Activated T-helper 2 cell treated with anti-CD3 and anti-CD28 coated beads, Interferon-gamma antibody, Interleukin-2, Interleukin-4, amounts not matched to agents 10 μg/mL and 5 μg/mL and 100 μg/mL, durations not matched to agents 14 hours and 24 hours and 36 hours (primary cell): ENCODE data around the gene GDPD4. TPM values are rescaled to one million over a fixed set of nuclear protein-coding genes. Genes with fewer than 3 reads are reported as not detected.

Experiments used
- DNase-seq: peaks from one replicate; pipeline ENCODE4 v3.0.0; 2021; ENCODE audit warnings: low spot score
- H3K27ac Mint-ChIP-seq: one replicate; pipeline ENCODE4 v1.8.0; 2021; ENCODE audit warnings: mixed read lengths
- H3K27me3 Mint-ChIP-seq: one replicate; pipeline ENCODE4 v1.8.0; 2021; ENCODE audit warnings: low read depth, mixed read lengths
- H3K36me3 Mint-ChIP-seq: one replicate; pipeline ENCODE4 v1.8.0; 2021; ENCODE audit warnings: low read depth, mixed read lengths
- H3K4me1 Mint-ChIP-seq: one replicate; pipeline ENCODE4 v1.8.0; 2021; ENCODE audit warnings: low read depth, mixed read lengths
- H3K4me3 Mint-ChIP-seq: one replicate; pipeline ENCODE4 v1.8.0; 2021; ENCODE audit warnings: low read depth, mild to moderate bottlenecking, moderate library complexity, mixed read lengths
- H3K9me3 Mint-ChIP-seq: one replicate; pipeline ENCODE4 v1.8.0; 2021; ENCODE audit warnings: mixed read lengths
- intact Hi-C: fragments of 100-400 bp; cut with micrococcal nuclease; formaldehyde crosslinking; loops from one replicate; pipeline ENCODE4 v1.15.1; 2023
- total RNA-seq: library from RNA; stranded (reverse); gene quantifications from 2 replicates; pipeline ENCODE4 v1.2.3, GENCODE V29; 2022

The GDPD4 gene
- total RNA-seq, 1 donor from 2014 or later = not detected

DNA sequence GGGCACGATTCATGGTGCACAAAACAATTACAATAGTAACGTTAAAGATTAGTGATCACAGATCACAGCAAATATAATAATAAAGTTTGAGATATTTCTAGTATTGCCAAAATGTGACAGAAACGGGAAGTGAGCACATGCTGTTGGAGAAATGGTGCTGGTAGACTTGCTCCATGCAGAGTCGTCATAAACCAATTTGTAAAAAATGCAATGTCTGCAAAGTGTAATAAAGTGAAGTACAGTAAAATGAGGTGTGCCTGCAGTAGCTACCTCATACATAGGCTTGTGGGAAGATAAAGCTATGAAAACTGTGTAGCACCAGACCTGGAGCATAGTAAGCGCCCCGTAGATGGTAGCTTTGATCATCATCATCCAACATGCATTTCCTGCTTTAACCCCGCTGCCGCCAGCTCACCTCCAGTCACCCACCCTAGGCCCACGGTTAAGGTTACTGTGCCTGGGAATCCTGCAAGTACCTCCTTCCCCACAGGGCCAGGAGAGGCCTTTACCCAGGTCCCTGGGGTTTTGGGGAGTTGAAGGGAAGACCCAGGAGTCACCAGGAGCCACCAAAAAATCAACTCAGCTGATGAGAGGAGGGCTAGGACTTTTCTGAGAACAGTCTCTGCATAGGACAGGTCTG, 114.3 kb downstream of the GDPD4 start:
- Mint-ChIP-seq H3K4me1 (no peaks in the 10 kb centered on the region), H3K27ac (no peak overlapping the region), H3K27me3 (no peaks in the 10 kb centered on the region), H3K4me3 (no peak overlapping the region), H3K9me3 (no peaks in the 10 kb centered on the region), H3K36me3 (no peaks in the 10 kb centered on the region)
- DNase-seq = no peak
- intact Hi-C loops = no loop called here

DNA sequence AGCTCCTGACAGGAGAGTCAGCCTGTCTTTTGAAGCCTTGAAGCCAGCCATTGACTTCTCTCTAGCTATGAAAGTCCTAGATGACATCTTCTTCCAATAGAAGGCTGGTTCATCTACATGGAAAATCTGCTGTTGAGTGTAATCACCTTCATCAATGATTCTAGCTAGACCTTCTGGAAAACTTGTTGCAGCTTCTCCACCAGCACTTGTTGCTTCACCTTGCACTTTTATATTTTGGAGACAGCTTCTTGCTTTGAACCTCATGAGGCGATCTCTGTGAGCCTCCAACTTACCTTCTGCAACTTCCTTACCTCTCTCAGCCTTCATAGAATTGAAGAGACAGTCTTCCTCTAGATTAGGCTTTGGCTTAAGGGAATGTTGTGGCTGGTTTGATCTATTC, 115.2 kb downstream of the GDPD4 start:
- no peaks in the 10 kb centered on the region for H3K9me3 Mint-ChIP-seq
- no peaks in the 10 kb centered on the region for H3K27me3 Mint-ChIP-seq
- H3K4me1 Mint-ChIP-seq = no peaks in the 10 kb centered on the region
- DNase-seq = no peak
- H3K36me3 Mint-ChIP-seq = no peaks in the 10 kb centered on the region
- H3K27ac Mint-ChIP-seq = no peak overlapping the region
- intact Hi-C loops = no loop called here
- no peak overlapping the region for H3K4me3 Mint-ChIP-seq

DNA sequence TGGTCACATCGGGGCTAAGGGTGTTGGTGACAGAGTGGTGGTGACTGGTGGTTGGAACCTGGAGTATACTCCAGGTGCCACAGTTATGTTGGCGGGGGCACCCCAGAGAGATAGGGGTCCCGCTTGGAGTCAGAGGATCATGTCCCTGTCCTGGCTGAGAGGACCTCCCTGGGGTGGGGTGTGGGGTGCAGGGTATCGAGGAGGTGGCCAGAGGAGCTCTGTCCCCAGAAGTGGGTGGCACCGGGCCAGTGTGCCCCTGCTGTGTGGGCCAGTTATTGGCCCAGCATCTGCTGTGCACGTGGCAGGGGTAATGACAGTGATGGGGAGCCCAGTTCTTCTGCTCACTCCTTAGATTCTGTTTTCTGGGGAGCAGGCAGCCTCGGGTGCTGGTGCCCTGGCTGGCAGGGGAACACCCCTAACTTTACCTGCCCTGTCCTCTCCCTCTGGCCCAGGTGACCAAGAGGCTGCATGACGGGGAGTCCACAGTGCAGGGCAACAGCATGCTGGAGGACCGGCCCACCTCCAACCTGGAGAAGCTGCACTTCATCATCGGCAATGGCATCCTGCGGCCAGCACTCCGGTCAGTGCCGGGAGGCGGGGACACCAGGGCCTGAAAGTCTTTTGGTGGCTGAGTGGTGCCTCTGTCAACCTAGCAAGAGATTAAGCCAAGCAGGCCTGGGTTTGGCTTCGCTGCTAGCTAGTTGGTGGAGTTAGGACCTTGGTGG, 117.2 kb downstream of the GDPD4 start:
- no peak for DNase-seq
- Mint-ChIP-seq H3K36me3 (no peaks in the 10 kb centered on the region), H3K9me3 (no peaks in the 10 kb centered on the region), H3K27me3 (no peaks in the 10 kb centered on the region), H3K4me1 (no peaks in the 10 kb centered on the region), H3K27ac (no peak overlapping the region), H3K4me3 (no peak overlapping the region)
- intact Hi-C loops = no loop called here

DNA sequence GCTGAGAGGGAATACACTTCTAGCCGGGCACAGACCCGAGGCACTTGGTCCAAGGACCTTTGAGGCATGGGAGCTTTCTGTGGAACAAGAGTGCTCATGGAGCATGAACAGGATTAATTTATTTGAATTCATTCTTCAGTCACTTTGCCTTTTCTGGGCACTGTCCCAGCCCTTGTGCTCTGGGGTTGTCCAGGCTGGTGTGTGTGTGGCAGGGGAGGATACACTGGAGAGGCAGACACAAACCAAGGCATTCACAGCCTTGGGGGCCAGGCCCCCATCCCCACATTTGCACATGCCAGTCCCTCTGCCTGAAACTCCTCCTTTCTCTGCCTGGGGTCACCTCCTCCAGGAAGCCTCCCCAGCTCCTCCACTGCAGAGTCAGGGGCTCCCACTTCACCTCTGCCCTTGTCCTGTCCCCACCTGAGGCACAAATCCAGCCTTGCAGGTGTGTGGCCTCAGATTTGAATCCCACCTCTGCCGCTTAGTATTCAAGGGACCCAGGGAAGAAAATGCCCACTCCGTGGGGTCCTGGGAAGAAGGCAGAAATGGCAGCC, 118.0 kb downstream of the GDPD4 start:
- no peak overlapping the region for H3K4me3 Mint-ChIP-seq
- intact Hi-C loops = no loop called here
- no peaks in the 10 kb centered on the region for H3K4me1 Mint-ChIP-seq
- H3K36me3 Mint-ChIP-seq = no peaks in the 10 kb centered on the region
- no peak for DNase-seq
- no peak overlapping the region for H3K27ac Mint-ChIP-seq
- H3K9me3 Mint-ChIP-seq = no peaks in the 10 kb centered on the region
- no peaks in the 10 kb centered on the region for H3K27me3 Mint-ChIP-seq

DNA sequence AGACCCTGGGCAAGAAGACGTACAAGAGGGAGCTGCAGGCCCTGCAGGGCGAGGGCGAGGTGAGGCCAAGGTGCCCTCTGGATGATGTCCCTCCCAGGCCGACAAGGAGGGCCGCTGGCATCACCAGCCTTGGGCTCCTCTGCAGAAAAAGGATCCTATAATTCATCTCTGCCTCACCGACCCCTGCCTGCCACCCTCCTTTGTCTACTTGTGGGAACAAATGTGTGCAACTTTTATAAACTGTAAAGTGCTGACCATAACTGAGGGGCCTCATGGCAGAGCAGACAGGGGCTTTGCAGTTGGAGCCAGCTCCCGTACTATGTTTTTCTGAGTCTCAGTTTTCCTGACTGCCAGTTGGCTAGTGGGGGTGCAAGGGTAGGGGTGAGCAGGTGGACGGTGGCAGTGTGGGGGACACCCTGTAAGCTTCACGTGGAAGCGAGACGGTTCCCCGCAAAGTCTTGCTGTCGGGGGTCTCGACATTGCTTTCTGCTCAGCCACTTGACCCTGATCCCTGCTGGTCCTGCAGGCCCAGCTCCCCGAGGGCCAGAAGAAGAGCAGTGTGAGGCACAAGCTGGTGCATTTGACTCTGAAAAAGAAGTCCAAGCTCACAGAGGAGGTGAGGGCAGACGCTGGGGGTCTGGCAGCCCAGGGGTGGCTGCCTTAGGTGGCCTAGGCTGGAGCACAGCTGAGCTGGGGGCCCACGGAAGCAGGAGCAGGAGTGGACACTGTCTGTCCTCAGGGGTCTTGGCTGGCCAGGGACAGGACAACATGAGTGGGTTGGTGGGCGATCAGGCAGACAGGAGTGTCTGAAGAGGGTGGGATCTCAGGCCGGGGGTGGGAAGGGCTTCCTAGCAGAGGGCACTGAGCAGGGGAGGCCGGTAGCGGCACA, 118.7 kb downstream of the GDPD4 start:
- Mint-ChIP-seq H3K4me1 (no peaks in the 10 kb centered on the region), H3K36me3 (no peaks in the 10 kb centered on the region), H3K4me3 (no peak overlapping the region), H3K9me3 (no peaks in the 10 kb centered on the region), H3K27ac (no peak overlapping the region), H3K27me3 (no peaks in the 10 kb centered on the region)
- DNase-seq = no peak
- intact Hi-C loops = no loop called here

DNA sequence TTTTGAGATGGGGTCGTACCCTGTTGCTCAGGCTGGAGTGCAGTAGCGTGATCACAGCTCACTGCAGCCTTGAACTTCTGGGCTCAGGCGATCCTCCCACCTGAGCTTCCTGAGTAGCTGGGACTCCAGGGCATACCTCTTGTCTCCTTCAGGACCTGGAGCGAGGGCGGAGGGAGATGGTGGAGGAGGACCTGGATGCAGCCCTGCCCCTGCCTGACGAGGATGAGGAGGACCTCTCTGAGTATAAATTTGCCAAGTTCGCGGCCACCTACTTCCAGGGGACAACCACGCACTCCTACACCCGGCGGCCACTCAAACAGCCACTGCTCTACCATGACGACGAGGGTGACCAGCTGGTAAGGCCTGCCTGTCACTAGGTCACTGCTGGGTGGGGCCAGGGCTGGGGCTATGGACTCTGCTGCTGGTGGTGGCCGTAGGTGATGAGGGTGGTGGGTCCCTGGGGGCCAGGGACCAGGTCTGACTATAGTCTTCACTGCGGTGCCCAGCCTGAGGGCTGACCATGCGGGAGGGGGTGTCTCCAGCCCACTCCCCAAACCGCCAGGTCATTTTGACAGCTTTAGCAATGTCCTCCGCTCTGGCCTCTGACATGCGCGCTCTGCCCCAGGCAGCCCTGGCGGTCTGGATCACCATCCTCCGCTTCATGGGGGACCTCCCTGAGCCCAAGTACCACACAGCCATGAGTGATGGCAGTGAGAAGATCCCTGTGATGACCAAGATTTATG, 119.5 kb downstream of the GDPD4 start:
- H3K4me1 Mint-ChIP-seq = no peaks in the 10 kb centered on the region
- H3K36me3 Mint-ChIP-seq = no peaks in the 10 kb centered on the region
- no peaks in the 10 kb centered on the region for H3K9me3 Mint-ChIP-seq
- no peak overlapping the region for H3K4me3 Mint-ChIP-seq
- DNase-seq = no peak
- no peak overlapping the region for H3K27ac Mint-ChIP-seq
- intact Hi-C loops = no loop called here
- no peaks in the 10 kb centered on the region for H3K27me3 Mint-ChIP-seq

DNA sequence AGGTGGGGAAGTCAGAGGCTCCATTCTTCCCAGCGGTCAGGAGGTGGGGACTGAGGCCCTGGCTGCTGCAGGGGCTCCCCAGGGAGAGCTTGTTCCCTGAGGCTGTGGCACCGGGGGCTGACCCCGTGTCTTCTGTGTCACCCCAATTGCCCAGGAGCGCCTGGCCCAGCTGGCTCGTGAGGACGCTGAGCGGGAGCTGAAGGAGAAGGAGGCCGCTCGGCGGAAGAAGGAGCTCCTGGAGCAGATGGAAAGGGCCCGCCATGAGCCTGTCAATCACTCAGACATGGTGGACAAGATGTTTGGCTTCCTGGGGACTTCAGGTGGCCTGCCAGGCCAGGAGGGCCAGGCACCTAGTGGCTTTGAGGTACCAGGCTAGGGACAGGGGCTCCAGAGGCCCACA, 120.3 kb downstream of the GDPD4 start:
- intact Hi-C loops = no loop called here
- H3K4me1 Mint-ChIP-seq = no peaks in the 10 kb centered on the region
- DNase-seq = no peak
- H3K27me3 Mint-ChIP-seq = no peaks in the 10 kb centered on the region
- no peaks in the 10 kb centered on the region for H3K9me3 Mint-ChIP-seq
- no peaks in the 10 kb centered on the region for H3K36me3 Mint-ChIP-seq
- H3K4me3 Mint-ChIP-seq = no peak overlapping the region
- H3K27ac Mint-ChIP-seq = no peak overlapping the region

DNA sequence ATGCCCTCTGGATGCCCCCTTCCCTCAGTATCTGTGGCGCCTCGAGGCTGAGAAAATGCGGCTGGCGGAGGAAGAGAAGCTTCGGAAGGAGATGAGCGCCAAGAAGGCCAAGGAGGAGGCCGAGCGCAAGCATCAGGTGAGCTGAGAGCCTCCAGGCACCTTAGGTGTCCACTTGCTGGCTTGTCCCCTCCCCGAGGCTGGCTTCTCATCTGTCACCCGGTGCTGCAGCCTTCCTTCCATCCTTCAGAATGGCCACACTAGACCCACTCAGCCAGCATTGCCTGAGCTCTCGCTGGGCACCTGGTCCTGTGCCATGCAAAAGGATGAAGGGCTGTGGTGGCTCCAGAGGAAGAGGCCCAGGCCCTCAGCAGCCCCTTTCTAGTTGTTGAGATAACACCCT, 121.1 kb downstream of the GDPD4 start:
- intact Hi-C loops = no loop called here
- Mint-ChIP-seq H3K9me3 (no peaks in the 10 kb centered on the region), H3K27me3 (no peaks in the 10 kb centered on the region), H3K36me3 (no peaks in the 10 kb centered on the region), H3K27ac (no peak overlapping the region), H3K4me3 (no peak overlapping the region), H3K4me1 (no peaks in the 10 kb centered on the region)
- no peak for DNase-seq

DNA sequence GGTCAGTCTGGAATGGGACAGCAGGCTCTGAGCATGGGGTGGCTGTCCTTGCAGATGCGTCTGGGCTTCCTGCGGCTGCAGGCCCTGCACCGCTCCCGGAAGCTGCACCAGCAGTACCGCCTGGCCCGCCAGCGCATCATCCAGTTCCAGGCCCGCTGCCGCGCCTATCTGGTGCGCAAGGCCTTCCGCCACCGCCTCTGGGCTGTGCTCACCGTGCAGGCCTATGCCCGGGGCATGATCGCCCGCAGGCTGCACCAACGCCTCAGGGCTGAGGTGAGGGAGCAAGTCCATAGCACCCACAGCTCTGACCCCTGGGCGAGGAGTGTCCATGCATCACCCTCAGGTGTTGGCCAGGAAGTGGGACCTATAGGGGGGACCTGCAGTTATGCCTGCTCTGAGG, 121.8 kb downstream of the GDPD4 start:
- H3K4me1 Mint-ChIP-seq = no peaks in the 10 kb centered on the region
- no peaks in the 10 kb centered on the region for H3K9me3 Mint-ChIP-seq
- H3K27me3 Mint-ChIP-seq = no peaks in the 10 kb centered on the region
- no peak overlapping the region for H3K27ac Mint-ChIP-seq
- no peak overlapping the region for H3K4me3 Mint-ChIP-seq
- intact Hi-C loops = no loop called here
- DNase-seq = no peak
- H3K36me3 Mint-ChIP-seq = no peaks in the 10 kb centered on the region

DNA sequence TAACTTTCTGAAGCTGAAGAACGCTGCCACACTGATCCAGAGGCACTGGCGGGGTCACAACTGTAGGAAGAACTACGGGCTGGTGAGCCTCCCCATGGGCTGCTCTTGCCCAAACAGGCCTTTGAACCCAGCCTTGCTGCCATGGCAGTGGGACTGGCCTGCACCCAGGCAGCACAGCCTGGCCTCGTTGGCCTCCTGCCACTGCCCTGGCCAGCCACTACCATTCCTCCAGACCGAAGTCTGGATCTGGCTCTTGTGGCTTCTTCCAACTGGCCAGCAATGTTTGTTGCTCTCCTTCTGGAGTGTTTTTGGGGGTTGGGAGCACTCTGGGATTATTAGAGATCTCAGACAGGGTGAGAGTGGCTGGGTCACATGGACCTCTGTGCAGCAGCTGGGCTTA, 122.4 kb downstream of the GDPD4 start:
- Mint-ChIP-seq H3K36me3 (no peaks in the 10 kb centered on the region), H3K27ac (no peak overlapping the region), H3K4me3 (no peak overlapping the region), H3K27me3 (no peaks in the 10 kb centered on the region), H3K4me1 (no peaks in the 10 kb centered on the region), H3K9me3 (no peaks in the 10 kb centered on the region)
- intact Hi-C loops = no loop called here
- no peak for DNase-seq

DNA sequence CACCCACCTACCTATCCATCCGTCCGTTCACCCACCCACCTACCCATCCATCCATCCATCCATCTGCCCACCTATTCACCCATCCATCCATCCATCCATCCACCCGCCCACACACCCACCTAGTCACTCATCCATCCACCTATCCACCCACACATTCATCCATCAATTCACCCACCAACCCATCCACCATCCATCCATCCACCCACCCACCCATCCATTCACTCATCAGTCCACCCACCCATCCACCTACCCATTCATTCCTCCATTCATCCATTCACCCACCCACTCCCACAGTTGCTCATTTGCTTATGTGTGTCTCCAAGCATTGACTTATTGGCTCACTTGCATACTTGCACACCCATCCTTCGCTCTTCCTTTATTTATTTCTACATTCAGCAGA, 123.3 kb downstream of the GDPD4 start:
- Mint-ChIP-seq H3K36me3 (no peaks in the 10 kb centered on the region), H3K9me3 (no peaks in the 10 kb centered on the region), H3K4me1 (no peaks in the 10 kb centered on the region), H3K27me3 (no peaks in the 10 kb centered on the region), H3K4me3 (no peak overlapping the region), H3K27ac (no peak overlapping the region)
- no peak for DNase-seq
- intact Hi-C loops = no loop called here

DNA sequence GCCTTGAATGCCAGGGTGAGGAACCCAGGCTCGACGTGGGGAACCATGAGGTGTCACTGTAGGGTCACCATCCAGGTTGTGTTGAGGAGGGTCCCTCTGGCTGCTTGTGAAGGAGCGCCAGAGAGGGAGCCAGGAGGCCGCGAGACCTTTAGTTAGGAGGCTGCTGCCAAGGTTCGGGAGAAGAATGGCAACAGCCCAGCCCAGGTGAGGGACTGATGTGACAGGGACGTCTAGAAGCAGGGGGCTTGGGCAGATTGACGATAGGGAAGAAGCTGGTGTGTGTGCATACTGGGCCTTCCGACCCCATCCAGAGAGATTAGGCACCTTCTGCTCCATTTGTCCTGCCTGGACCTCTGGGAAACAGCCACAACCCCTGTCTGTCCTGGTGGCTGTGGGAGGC, 124.5 kb downstream of the GDPD4 start:
- no peaks in the 10 kb centered on the region for H3K4me1 Mint-ChIP-seq
- intact Hi-C loops = no loop called here
- no peak for DNase-seq
- no peaks in the 10 kb centered on the region for H3K27me3 Mint-ChIP-seq
- H3K27ac Mint-ChIP-seq = no peak overlapping the region
- no peaks in the 10 kb centered on the region for H3K36me3 Mint-ChIP-seq
- no peak overlapping the region for H3K4me3 Mint-ChIP-seq
- no peaks in the 10 kb centered on the region for H3K9me3 Mint-ChIP-seq
